Parathyroid adenoma (tissue), 2 donors: ENCODE data around the gene LINGO3.

ENCODE experiments used
- H2AFZ ChIP-seq: fragments of 300-600 bp; sonication (generic); one replicate; pipeline ENCODE4 v1.7.0; 2017; ENCODE audit warnings: antibody characterized with exemption, mild to moderate bottlenecking
- H3K27ac ChIP-seq: fragments of 300-600 bp; sonication (generic); one replicate; pipeline ENCODE4 v1.7.0; 2017
- H3K27me3 ChIP-seq: fragments of 300-600 bp; sonication (generic); one replicate; pipeline ENCODE4 v1.7.0; 2017; ENCODE audit warnings: low read length; ENCODE audit not compliant: control insufficient read depth, insufficient read depth
- H3K36me3 ChIP-seq: fragments of 300-600 bp; sonication (generic); one replicate; pipeline ENCODE4 v1.7.0; 2017; ENCODE audit warnings: low read length; ENCODE audit not compliant: control insufficient read depth, insufficient read depth
- H3K4me1 ChIP-seq: fragments of 300-600 bp; sonication (generic); one replicate; pipeline ENCODE4 v1.7.0; 2017; ENCODE audit warnings: control low read depth
- H3K4me2 ChIP-seq: fragments of 300-600 bp; sonication (generic); one replicate; pipeline ENCODE4 v1.7.0; 2017; ENCODE audit warnings: low read length
- H3K4me3 ChIP-seq: fragments of 300-600 bp; sonication (generic); one replicate; pipeline ENCODE4 v1.7.0; 2017; ENCODE audit warnings: low read depth, low read length
- H3K79me2 ChIP-seq: fragments of 300-600 bp; sonication (generic); one replicate; pipeline ENCODE4 v1.7.0; 2017; ENCODE audit warnings: control low read depth
- H3K9ac ChIP-seq: fragments of 300-600 bp; sonication (generic); one replicate; pipeline ENCODE4 v1.7.0; 2017; ENCODE audit warnings: mild to moderate bottlenecking
- H3K9me3 ChIP-seq: fragments of 300-600 bp; sonication (generic); one replicate; pipeline ENCODE4 v1.7.0; 2017; ENCODE audit warnings: low read length; ENCODE audit not compliant: control insufficient read depth
- CTCF ChIP-seq: fragments of 300-600 bp; sonication (generic); IDR thresholded peaks from one replicate; pipeline ENCODE4 v1.7.0; 2017; ENCODE audit warnings: antibody characterized with exemption, mild to moderate bottlenecking
- donor health status: primary hyperparathyroidism.

LINGO3 gene

GRCh38 chr19:2260341-2260805 is 47.6 kb downstream of the LINGO3 start:
- H3K9me3 ChIP-seq: no peaks in the 10 kb centered on the region
- no peak for TF ChIP-seq CTCF
- H3K4me2 ChIP-seq: no peak overlapping the region
- H3K27me3 ChIP-seq: no peaks in the 10 kb centered on the region
- no peaks in the 10 kb centered on the region for H3K79me2 ChIP-seq
- H3K4me3 ChIP-seq: no peak overlapping the region
- H2AFZ ChIP-seq: no peak overlapping the region
- no peaks in the 10 kb centered on the region for H3K36me3 ChIP-seq
- H3K27ac ChIP-seq: no peak overlapping the region
- no peaks in the 10 kb centered on the region for H3K4me1 ChIP-seq
- no peak overlapping the region for H3K9ac ChIP-seq

DNA sequence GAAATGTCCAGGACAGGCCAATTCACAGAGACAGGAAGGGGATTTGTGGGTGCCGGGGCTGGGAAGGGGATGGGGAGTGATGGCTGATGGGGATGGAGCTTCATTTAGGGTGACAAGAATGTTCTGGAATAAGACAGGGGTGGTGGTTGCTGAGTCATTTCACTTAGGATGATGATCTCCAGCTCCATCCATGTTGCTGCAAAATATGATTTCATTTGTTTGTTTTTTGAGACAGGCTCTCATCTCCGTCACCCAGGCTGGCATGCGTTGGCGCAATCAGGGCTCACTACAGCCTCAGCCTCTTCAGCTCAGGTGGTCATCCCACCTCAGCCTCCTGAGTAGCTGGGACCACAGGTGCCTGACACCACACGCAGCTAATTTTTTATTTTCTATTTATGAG is 48.6 kb downstream of the LINGO3 start:
- Histone ChIP-seq H3K79me2 (no peaks in the 10 kb centered on the region), H3K4me2 (no peak overlapping the region), H3K4me1 (no peaks in the 10 kb centered on the region), H3K9me3 (no peaks in the 10 kb centered on the region), H2AFZ (no peak overlapping the region), H3K27me3 (no peaks in the 10 kb centered on the region), H3K36me3 (no peaks in the 10 kb centered on the region), H3K27ac (no peak overlapping the region), H3K9ac (no peak overlapping the region), H3K4me3 (no peak overlapping the region)
- TF ChIP-seq CTCF: no peak
